Chondrocyte (in vitro differentiated cells): ENCODE results near the gene FAM163B. TPM values are rescaled to one million over a fixed set of nuclear protein-coding genes. Genes with fewer than 3 reads are reported as not detected.

Source experiments
- DNase-seq: peaks from one replicate; pipeline ENCODE4 v3.0.0; 2021; ENCODE audit warnings: mixed read lengths, low spot score
- H3K27ac Mint-ChIP-seq: one replicate; pipeline ENCODE4 v1.8.0; 2021; ENCODE audit warnings: mild to moderate bottlenecking, moderate library complexity, mixed read lengths; ENCODE audit not compliant: unreplicated experiment
- H3K27me3 Mint-ChIP-seq: 2 replicates; pipeline ENCODE4 v1.8.0; 2021; ENCODE audit warnings: low read depth, mixed read lengths
- H3K36me3 Mint-ChIP-seq: 2 replicates; pipeline ENCODE4 v1.8.0; 2021; ENCODE audit warnings: low read depth, mixed read lengths
- H3K4me1 Mint-ChIP-seq: 2 replicates; pipeline ENCODE4 v1.8.0; 2021; ENCODE audit warnings: low read depth, mild to moderate bottlenecking, mixed read lengths
- H3K4me3 Mint-ChIP-seq: one replicate; pipeline ENCODE4 v1.8.0; 2021; ENCODE audit warnings: mild to moderate bottlenecking, moderate library complexity, mixed read lengths; ENCODE audit not compliant: unreplicated experiment
- H3K9me3 Mint-ChIP-seq: 2 replicates; pipeline ENCODE4 v1.8.0; 2021; ENCODE audit warnings: low read depth, mixed read lengths
- total RNA-seq: library from RNA; stranded (reverse); gene quantifications from 3 replicates; pipeline ENCODE4 v1.2.1, GENCODE V29; 2021
- TF ChIP-seq, protein P1 (sequence below): fragments of 200-600 bp; sonication (generic); IDR thresholded peaks from 2 replicates; pipeline ENCODE4 v1.5.0; 2021; ENCODE audit warnings: antibody characterized with exemption, mild to moderate bottlenecking, moderate library complexity

FAM163B gene
- total RNA-seq, 1 donor from 2014 or later = not detected

DNA sequence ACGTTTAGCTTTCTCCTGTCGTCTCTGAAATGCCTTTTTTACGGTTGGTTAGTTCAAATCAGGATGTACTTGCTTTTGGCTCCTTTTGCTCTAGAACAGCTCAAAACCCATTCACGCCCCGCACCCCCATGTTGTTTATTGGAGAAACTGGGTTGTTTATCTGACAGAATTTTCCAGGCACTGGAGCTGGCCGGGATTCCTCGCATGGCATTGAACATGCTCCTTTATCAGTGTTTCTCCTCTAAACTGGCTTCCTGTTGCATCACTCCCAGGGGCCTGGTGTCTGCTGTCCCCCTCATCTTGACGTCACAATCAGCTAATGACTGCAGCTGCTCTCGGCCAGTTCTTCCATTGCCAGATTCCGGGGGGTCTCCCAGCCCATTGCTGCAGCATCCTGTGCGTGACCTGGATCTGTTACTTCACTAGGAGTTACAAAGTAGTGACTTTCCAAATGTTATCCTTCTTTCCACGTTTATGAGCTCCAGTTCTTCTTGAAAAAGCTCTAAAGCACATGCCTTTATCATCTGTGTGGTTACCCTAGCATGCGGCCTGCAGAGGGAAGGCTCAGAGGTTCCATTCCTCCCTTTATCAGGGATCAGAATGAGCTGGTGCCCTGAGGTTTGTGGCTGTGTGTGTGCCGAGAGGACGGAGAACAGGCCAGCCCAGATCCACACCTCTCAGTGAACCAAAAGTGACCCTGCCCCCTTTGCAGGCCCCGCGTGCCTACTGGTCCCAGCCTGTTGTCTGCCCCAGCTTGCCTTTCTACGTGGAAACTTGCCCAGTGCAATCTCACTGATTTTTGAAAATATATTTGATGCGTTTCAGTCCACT is 27.5 kb downstream of the FAM163B start:
- Mint-ChIP-seq H3K9me3 (no peaks in the 10 kb centered on the region), H3K4me1 (peaks cover 11% of the 10 kb centered on the region), H3K27ac (no peak overlapping the region), H3K27me3 (peaks cover 41% of the 10 kb centered on the region), H3K36me3 (no peaks in the 10 kb centered on the region), H3K4me3 (no peak overlapping the region)
- TF ChIP-seq, protein P1, sequence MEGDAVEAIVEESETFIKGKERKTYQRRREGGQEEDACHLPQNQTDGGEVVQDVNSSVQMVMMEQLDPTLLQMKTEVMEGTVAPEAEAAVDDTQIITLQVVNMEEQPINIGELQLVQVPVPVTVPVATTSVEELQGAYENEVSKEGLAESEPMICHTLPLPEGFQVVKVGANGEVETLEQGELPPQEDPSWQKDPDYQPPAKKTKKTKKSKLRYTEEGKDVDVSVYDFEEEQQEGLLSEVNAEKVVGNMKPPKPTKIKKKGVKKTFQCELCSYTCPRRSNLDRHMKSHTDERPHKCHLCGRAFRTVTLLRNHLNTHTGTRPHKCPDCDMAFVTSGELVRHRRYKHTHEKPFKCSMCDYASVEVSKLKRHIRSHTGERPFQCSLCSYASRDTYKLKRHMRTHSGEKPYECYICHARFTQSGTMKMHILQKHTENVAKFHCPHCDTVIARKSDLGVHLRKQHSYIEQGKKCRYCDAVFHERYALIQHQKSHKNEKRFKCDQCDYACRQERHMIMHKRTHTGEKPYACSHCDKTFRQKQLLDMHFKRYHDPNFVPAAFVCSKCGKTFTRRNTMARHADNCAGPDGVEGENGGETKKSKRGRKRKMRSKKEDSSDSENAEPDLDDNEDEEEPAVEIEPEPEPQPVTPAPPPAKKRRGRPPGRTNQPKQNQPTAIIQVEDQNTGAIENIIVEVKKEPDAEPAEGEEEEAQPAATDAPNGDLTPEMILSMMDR = no peak
- no peak for DNase-seq

DNA sequence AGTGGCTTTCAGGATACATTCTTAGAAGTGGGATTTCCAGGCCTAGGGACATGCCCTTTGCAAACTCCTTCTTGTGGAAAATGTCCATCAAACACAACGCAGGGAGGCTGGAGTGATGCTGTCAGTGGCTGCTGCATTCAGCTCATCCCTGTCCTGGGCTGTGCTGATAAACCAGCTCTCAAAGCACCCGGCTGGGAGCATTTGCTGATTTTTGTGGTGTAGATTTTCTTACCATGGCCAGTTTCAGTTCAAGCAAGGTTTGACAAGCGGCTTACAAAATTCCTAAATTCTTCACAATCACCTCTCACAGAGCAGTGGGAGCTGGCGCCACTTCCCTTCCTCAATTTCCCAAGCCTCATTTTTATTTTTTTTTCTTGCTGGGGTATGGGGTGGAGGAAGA is 28.2 kb downstream of the FAM163B start:
- Mint-ChIP-seq H3K27ac (no peak overlapping the region), H3K9me3 (no peaks in the 10 kb centered on the region), H3K27me3 (peaks cover 40% of the 10 kb centered on the region), H3K36me3 (no peaks in the 10 kb centered on the region), H3K4me1 (peaks cover 13% of the 10 kb centered on the region), H3K4me3 (no peak overlapping the region)
- DNase-seq = no peak
- TF ChIP-seq, protein P1 = no peak

DNA sequence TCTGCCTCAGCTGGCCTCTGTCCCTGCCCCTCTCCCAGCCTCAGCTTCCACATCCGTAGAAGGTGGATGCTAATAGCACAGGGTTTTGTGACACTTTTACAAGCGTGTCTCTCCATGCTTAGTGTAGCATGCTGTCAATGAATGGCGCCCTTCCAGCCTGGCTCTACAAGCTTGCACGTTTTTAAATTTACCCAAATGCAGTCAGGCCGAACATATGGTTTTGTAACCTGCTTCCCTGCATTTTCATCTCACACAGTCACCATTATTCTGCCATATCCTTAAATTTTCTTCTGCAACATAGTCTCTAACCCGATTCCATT is 28.8 kb downstream of the FAM163B start:
- Mint-ChIP-seq H3K4me3 (no peak overlapping the region), H3K27ac (no peak overlapping the region), H3K9me3 (no peaks in the 10 kb centered on the region), H3K36me3 (no peaks in the 10 kb centered on the region), H3K27me3 (peaks cover 39% of the 10 kb centered on the region), H3K4me1 (peaks cover 10% of the 10 kb centered on the region)
- no peak for DNase-seq
- TF ChIP-seq, protein P1 = no peak

DNA sequence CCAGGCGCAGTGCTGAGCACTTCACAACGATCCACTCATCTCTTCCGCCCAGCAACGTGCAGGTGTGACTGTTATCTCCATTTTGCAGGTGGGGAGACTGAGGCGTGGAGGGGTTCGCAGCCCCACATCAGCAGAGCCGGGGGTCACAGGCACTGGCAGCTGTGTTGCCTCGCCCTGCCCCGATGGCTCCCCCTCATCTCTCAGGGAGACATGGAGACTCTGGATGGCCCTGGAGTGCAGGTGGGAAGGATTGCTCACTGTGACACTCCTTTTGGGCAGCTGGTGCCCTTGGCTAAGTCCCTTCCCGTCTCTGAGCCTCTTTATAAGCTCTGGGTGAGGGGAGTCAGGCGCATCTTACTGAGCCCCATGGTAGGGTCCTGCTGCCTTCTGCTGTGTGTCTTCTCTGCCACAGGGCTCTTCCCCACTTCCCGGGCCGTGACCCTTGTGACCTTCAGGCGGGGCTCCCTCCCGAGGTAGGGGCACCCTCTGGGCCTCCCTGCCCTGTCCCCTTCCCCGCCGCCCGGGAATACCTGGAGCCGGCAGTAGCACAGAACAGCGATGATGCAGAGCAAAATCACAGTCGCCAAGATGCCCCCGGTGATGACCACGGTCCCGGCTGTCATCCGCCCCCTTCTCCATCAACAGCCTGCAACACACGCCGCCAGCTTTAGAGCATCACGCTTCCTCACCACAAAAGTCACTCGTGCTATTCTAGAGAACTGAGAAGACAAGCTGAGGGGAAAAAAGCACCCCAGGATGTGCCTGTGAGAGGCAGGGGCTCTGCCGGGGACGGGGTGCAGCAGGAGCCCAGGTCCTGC is 29.4 kb downstream of the FAM163B start:
- H3K36me3 Mint-ChIP-seq = no peaks in the 10 kb centered on the region
- peaks cover 36% of the 10 kb centered on the region for H3K27me3 Mint-ChIP-seq
- no peak overlapping the region for H3K4me3 Mint-ChIP-seq
- no peaks in the 10 kb centered on the region for H3K9me3 Mint-ChIP-seq
- H3K27ac Mint-ChIP-seq = no peak overlapping the region
- TF ChIP-seq, protein P1 = no peak
- DNase-seq = no peak
- H3K4me1 Mint-ChIP-seq = peaks cover 10% of the 10 kb centered on the region
